Keratinocyte (primary cell): Measurements from ENCODE around the gene JPT1. TPM values are rescaled to one million over a fixed set of nuclear protein-coding genes. Genes with fewer than 3 reads are reported as not detected.

ENCODE experiments used
- DNase-seq: peaks from one replicate; pipeline ENCODE4 v3.0.0-alpha.2; 2011; ENCODE audit warnings: low read depth, missing footprints, low spot score
- FAIRE-seq: peaks from 2 replicates; lab custom pipeline; 2011; peaks lifted over from hg19 to GRCh38; lab: Jason Lieb, UNC
- H2AFZ ChIP-seq: 2 replicates; pipeline ENCODE4 v1.6.0; 2012; ENCODE audit warnings: low read length, control low read depth, inconsistent platforms; ENCODE audit not compliant: control insufficient read depth
- H3K27ac ChIP-seq: 2 replicates; pipeline ENCODE4 v1.5.1; 2011; ENCODE audit warnings: low read length; ENCODE audit not compliant: control insufficient read depth, insufficient read depth
- H3K27me3 ChIP-seq: 3 replicates; pipeline ENCODE4 v1.6.0; 2011; ENCODE audit warnings: low read length; ENCODE audit not compliant: control insufficient read depth, insufficient read depth; ENCODE audit errors: extremely low read depth
- H3K36me3 ChIP-seq, 2 experiments: 2 replicates in 1 of 2; 3 replicates in 1 of 2; pipeline ENCODE4 v1.5.1; 2011; ENCODE audit warnings: low read length in 2 of 2, mild to moderate bottlenecking in 1 of 2; ENCODE audit not compliant: control insufficient read depth in 2 of 2, insufficient read depth in 2 of 2; ENCODE audit errors: extremely low read depth in 1 of 2
- H3K4me1 ChIP-seq: 3 replicates; pipeline ENCODE4 v1.5.1; 2011; ENCODE audit warnings: low read length; ENCODE audit not compliant: control insufficient read depth, insufficient read depth; ENCODE audit errors: extremely low read depth
- H3K4me2 ChIP-seq: 3 replicates; pipeline ENCODE4 v1.6.0; 2011; ENCODE audit warnings: low read depth, low read length; ENCODE audit not compliant: control insufficient read depth, insufficient read depth; ENCODE audit errors: extremely low read depth
- H3K4me3 ChIP-seq, 3 experiments: fragments of 200-600 bp in 1 of 3; sonication (generic) in 1 of 3; 2 replicates in 2 of 3; 3 replicates in 1 of 3; pipeline ENCODE4 v1.5.1; 2011 to 2016; ENCODE audit warnings: low read length in 3 of 3, mild to moderate bottlenecking in 3 of 3, control low read depth in 2 of 3, inconsistent platforms in 1 of 3, low read depth in 1 of 3, mixed read lengths in 1 of 3, mixed run types in 1 of 3, moderate library complexity in 1 of 3; ENCODE audit not compliant: control insufficient read depth in 2 of 3, insufficient read depth in 2 of 3; ENCODE audit errors: extremely low read depth in 1 of 3
- H3K79me2 ChIP-seq: 2 replicates; pipeline ENCODE4 v1.6.0; 2012; ENCODE audit warnings: low read length; ENCODE audit not compliant: control insufficient read depth, insufficient read depth
- H3K9ac ChIP-seq: 3 replicates; pipeline ENCODE4 v1.6.0; 2011; ENCODE audit warnings: low read length; ENCODE audit not compliant: control insufficient read depth, insufficient read depth; ENCODE audit errors: extremely low read depth
- H3K9me1 ChIP-seq: 3 replicates; pipeline ENCODE4 v1.6.0; 2011; ENCODE audit warnings: low read length; ENCODE audit not compliant: control insufficient read depth, insufficient read depth; ENCODE audit errors: extremely low read depth
- H3K9me3 ChIP-seq: 2 replicates; pipeline ENCODE4 v1.5.1; 2012; ENCODE audit warnings: low read depth, low read length; ENCODE audit not compliant: control insufficient read depth
- H4K20me1 ChIP-seq: 3 replicates; pipeline ENCODE4 v1.6.0; 2011; ENCODE audit warnings: low read length; ENCODE audit not compliant: control insufficient read depth, insufficient read depth; ENCODE audit errors: extremely low read depth
- CTCF ChIP-seq, 3 experiments: IDR thresholded peaks in 1 of 3; conservative IDR thresholded peaks in 1 of 3; optimal IDR thresholded peaks in 1 of 3; 2 replicates in 2 of 3; 3 replicates in 1 of 3; pipeline versions ENCODE3 to v1.5.1; 2011; ENCODE audit warnings: low read length in 3 of 3, mild to moderate bottlenecking in 3 of 3, moderate library complexity in 2 of 3, control low read depth in 1 of 3, inconsistent platforms in 1 of 3; ENCODE audit not compliant: insufficient read depth in 2 of 3; ENCODE audit errors: extremely low read depth in 1 of 3
- EZH2 ChIP-seq: IDR thresholded peaks from one replicate; pipeline ENCODE4 v1.6.1; 2012; ENCODE audit warnings: inconsistent platforms, mild to moderate bottlenecking, low read length, moderate library complexity
- dilution Hi-C: fragments of 300-500 bp; cut with MboI; formaldehyde crosslinking; loops from one replicate; pipeline ENCODE4 v1.7.0; 2020; ENCODE audit warnings: low sequenced_read_pairs; ENCODE audit not compliant: extremely low pct_ligation_motif_present
- polyA plus RNA-seq, 5 experiments: library from polyadenylated mRNA; depleted of rRNA in 3 of 5; stranded (reverse) in 3 of 5; stranded (forward) in 1 of 5; unstranded in 1 of 5; fragments of >200 nt; gene quantifications; 1 replicate in 1 of 5; 2 replicates in 3 of 5; 3 replicates in 1 of 5; pipeline versions ENCODE4 v1.2.1 to v1.2.3, GENCODE V29; 2011 to 2012; ENCODE audit warnings: missing spikeins in 2 of 5, low read depth in 1 of 5, low replicate concordance in 1 of 5

The JPT1 gene
- polyA plus RNA-seq, 1 donor (not counting 4 experiments of a cell fraction or from before 2014, with no cell fraction given), result 142 TPM

- H3K27ac ChIP-seq, result no peak within 1 kb of the TSS
- H4K20me1 ChIP-seq, result no peaks in the 10 kb centered on the region
- no peaks in the 10 kb centered on the region for H3K79me2 ChIP-seq
- TF ChIP-seq CTCF (optimal IDR thresholded peaks at IDR 0.05 in 1 of 3, IDR thresholded peaks at IDR 0.05 in 1 of 3, conservative IDR thresholded peaks at IDR 0.05 in 1 of 3; ENCODE audit: extremely low read depth in 1 of 3, insufficient read depth in 2 of 3, low read length in 3 of 3), result no peak
- no peak for TF ChIP-seq EZH2
- FAIRE-seq (no peak), DNase-seq (no peak)
- dilution Hi-C loops, result no loop called here
- H3K4me3 ChIP-seq, result peak within 1 kb of the TSS; percentile 65 to 78 (median 71)
- H3K4me2 ChIP-seq, result peak within 1 kb of the TSS; percentile 75
- peaks cover 0 to 1% of the 10 kb centered on the region in 2 experiments for H3K36me3 ChIP-seq
- H3K9me1 ChIP-seq, result no peaks in the 10 kb centered on the region
- no peaks in the 10 kb centered on the region for H3K27me3 ChIP-seq
- no peaks in the 10 kb centered on the region for H3K9me3 ChIP-seq
- peak within 1 kb of the TSS; percentile 79 for H2AFZ ChIP-seq
- H3K9ac ChIP-seq, result peak within 1 kb of the TSS; percentile 65
- peaks cover 10% of the 10 kb centered on the region for H3K4me1 ChIP-seq
Measured at GRCh38 chr17:75109407-75110233, 44.7 kb downstream of the JPT1 start, which contains the start of gene ARMC7. TSS of gene ARMC7 (plus strand) at chr17:75109969. CDS start at chr17:75110289, 320 bp downstream.

- Histone ChIP-seq H3K79me2 (no peaks in the 10 kb centered on the region), H3K27ac (no peak overlapping the region), H3K4me2 (peak overlapping the region; percentile 75), H3K9me1 (no peaks in the 10 kb centered on the region), H4K20me1 (no peaks in the 10 kb centered on the region), H3K27me3 (no peaks in the 10 kb centered on the region), H3K9me3 (no peaks in the 10 kb centered on the region), H3K36me3 (no peaks in the 10 kb centered on the region), H3K4me1 (peaks cover 4% of the 10 kb centered on the region), H3K9ac (peak overlapping the region; percentile 65), H3K4me3 (peak overlapping the region; percentile 65 to 78 (median 71)), H2AFZ (no peak overlapping the region)
- FAIRE-seq (no peak), DNase-seq (no peak)
- dilution Hi-C loops, result no loop called here
- TF ChIP-seq EZH2, result no peak
- TF ChIP-seq CTCF (optimal IDR thresholded peaks at IDR 0.05 in 1 of 3, IDR thresholded peaks at IDR 0.05 in 1 of 3, conservative IDR thresholded peaks at IDR 0.05 in 1 of 3; ENCODE audit: extremely low read depth in 1 of 3, insufficient read depth in 2 of 3, low read length in 3 of 3), result no peak
Measured at GRCh38 chr17:75109046-75109406, 45.3 kb downstream of the JPT1 start.
